WTC11 (cell line): ENCODE results near the gene POLR2L. TPM values are rescaled to one million over a fixed set of nuclear protein-coding genes. Genes with fewer than 3 reads are reported as not detected.
A peak's percentile ranks its signal among the peaks of the same experiment; 100 is the strongest.

Experiments
- ATAC-seq: fragments of 200-7000 bp; cut with Tn5 transposase; 2 replicates; pipeline ENCODE4 v1.10.0; 2021; ENCODE audit warnings: mild to moderate bottlenecking, moderate library complexity
- CTCF ChIA-PET: fragments of 300-600 bp; sonication (Branson Sonifier 250); formaldehyde crosslinking; loops from one replicate; lab custom pipeline; 2021; ENCODE audit warnings: antibody characterized with exemption; lab: Charles Lee
- POLR2A ChIA-PET: fragments of 350-600 bp; sonication (Branson Sonifier 250); formaldehyde crosslinking; loops from one replicate; lab custom pipeline; 2021; ENCODE audit warnings: antibody characterized with exemption; lab: Charles Lee
- DNase-seq: peaks from one replicate; pipeline ENCODE4 v3.0.0; 2021; ENCODE audit warnings: low spot score
- H3K27ac Mint-ChIP-seq: 2 replicates; pipeline ENCODE4 v1.8.0; 2021; ENCODE audit warnings: mixed read lengths
- H3K27me3 Mint-ChIP-seq: 2 replicates; pipeline ENCODE4 v1.8.0; 2021; ENCODE audit warnings: low read depth, mild to moderate bottlenecking, moderate library complexity, mixed read lengths
- H3K36me3 Mint-ChIP-seq: 2 replicates; pipeline ENCODE4 v1.8.0; 2021; ENCODE audit warnings: mixed read lengths
- H3K4me1 Mint-ChIP-seq: 2 replicates; pipeline ENCODE4 v1.8.0; 2022; ENCODE audit warnings: mixed read lengths
- H3K4me3 Mint-ChIP-seq: 2 replicates; pipeline ENCODE4 v1.8.0; 2021; ENCODE audit warnings: mild to moderate bottlenecking, moderate library complexity, mixed read lengths
- H3K9me3 Mint-ChIP-seq: 2 replicates; pipeline ENCODE4 v1.8.0; 2021; ENCODE audit warnings: mixed read lengths
- MYBL2 ChIP-seq: sonication (generic); formaldehyde crosslinking; IDR thresholded peaks from 2 replicates; pipeline ENCODE4 v1.8.1; 2023; ENCODE audit warnings: mild to moderate bottlenecking, moderate library complexity, missing genetic modification reagents
- OVOL2 ChIP-seq: fragments of 250-450 bp; sonication (Bioruptor Pico); IDR thresholded peaks from 2 replicates; pipeline ENCODE4 v1.9.0; 2021; ENCODE audit warnings: mild to moderate bottlenecking, borderline replicate concordance
- RELA ChIP-seq: sonication (generic); formaldehyde crosslinking; IDR thresholded peaks from 2 replicates; pipeline ENCODE4 v1.8.1; 2022; ENCODE audit warnings: missing genetic modification reagents, mild to moderate bottlenecking, borderline replicate concordance
- SOX15 ChIP-seq: fragments of 250-450 bp; sonication (Bioruptor Pico); IDR thresholded peaks from 2 replicates; pipeline ENCODE4 v1.9.0; 2021; ENCODE audit warnings: mild to moderate bottlenecking
- TEAD1 ChIP-seq: sonication (generic); formaldehyde crosslinking; IDR thresholded peaks from 2 replicates; pipeline ENCODE4 v1.8.0; 2022; ENCODE audit warnings: mild to moderate bottlenecking, missing genetic modification reagents
- total RNA-seq: library from RNA; stranded (reverse); gene quantifications from 3 replicates; pipeline ENCODE4 v1.2.3, GENCODE V29; 2021
- TF ChIP-seq, protein P1 (sequence below): sonication (generic); formaldehyde crosslinking; IDR thresholded peaks from 2 replicates; pipeline ENCODE4 v1.8.0; 2022; ENCODE audit warnings: mild to moderate bottlenecking, missing genetic modification reagents
- TF ChIP-seq, protein P2 (sequence below): sonication (generic); formaldehyde crosslinking; IDR thresholded peaks from 2 replicates; pipeline ENCODE4 v1.8.1; 2022; ENCODE audit warnings: mild to moderate bottlenecking, moderate library complexity, missing genetic modification reagents
- TF ChIP-seq, protein P3 (sequence below): sonication (generic); formaldehyde crosslinking; IDR thresholded peaks from 2 replicates; pipeline ENCODE4 v1.8.1; 2023; ENCODE audit warnings: mild to moderate bottlenecking, missing genetic modification reagents, moderate library complexity
- TF ChIP-seq, protein P4 (sequence below): sonication (generic); formaldehyde crosslinking; IDR thresholded peaks from 2 replicates; pipeline ENCODE4 v1.8.1; 2022; ENCODE audit warnings: low read depth, missing genetic modification reagents, borderline replicate concordance
- TF ChIP-seq, protein P5 (sequence below): sonication (generic); formaldehyde crosslinking; IDR thresholded peaks from 2 replicates; pipeline ENCODE4 v1.8.1; 2023; ENCODE audit warnings: mild to moderate bottlenecking, moderate library complexity, missing genetic modification reagents
- TF ChIP-seq, protein P6 (sequence below): fragments of 250-450 bp; sonication (Bioruptor Pico); IDR thresholded peaks from 2 replicates; pipeline ENCODE4 v1.9.0; 2021; ENCODE audit warnings: mild to moderate bottlenecking
- TF ChIP-seq, protein P7 (sequence below): sonication (generic); formaldehyde crosslinking; IDR thresholded peaks from 2 replicates; pipeline ENCODE4 v1.8.0; 2023; ENCODE audit warnings: mild to moderate bottlenecking, missing genetic modification reagents
- TF ChIP-seq, protein P8 (sequence below): sonication (generic); formaldehyde crosslinking; IDR thresholded peaks from 2 replicates; pipeline ENCODE4 v1.8.1; 2023; ENCODE audit warnings: mild to moderate bottlenecking, missing genetic modification reagents
- TF ChIP-seq, protein P9 (sequence below): sonication (generic); formaldehyde crosslinking; IDR thresholded peaks from 2 replicates; pipeline ENCODE4 v1.8.0; 2022; ENCODE audit warnings: mild to moderate bottlenecking, missing genetic modification reagents
- TF ChIP-seq, protein P10 (sequence below): sonication (generic); formaldehyde crosslinking; IDR thresholded peaks from 2 replicates; pipeline ENCODE4 v1.8.0; 2022; ENCODE audit warnings: mild to moderate bottlenecking, missing genetic modification reagents
- TF ChIP-seq, protein P11 (sequence below): sonication (generic); formaldehyde crosslinking; IDR thresholded peaks from 2 replicates; pipeline ENCODE4 v1.8.1; 2022; ENCODE audit warnings: low read depth, mild to moderate bottlenecking, moderate library complexity, missing genetic modification reagents, borderline replicate concordance
- TF ChIP-seq, protein P12 (sequence below): sonication (generic); formaldehyde crosslinking; IDR thresholded peaks from 2 replicates; pipeline ENCODE4 v1.8.0; 2023; ENCODE audit warnings: missing genetic modification reagents

The POLR2L gene
- total RNA-seq, 1 experiment from 2014 or later: 152 TPM

DNA sequence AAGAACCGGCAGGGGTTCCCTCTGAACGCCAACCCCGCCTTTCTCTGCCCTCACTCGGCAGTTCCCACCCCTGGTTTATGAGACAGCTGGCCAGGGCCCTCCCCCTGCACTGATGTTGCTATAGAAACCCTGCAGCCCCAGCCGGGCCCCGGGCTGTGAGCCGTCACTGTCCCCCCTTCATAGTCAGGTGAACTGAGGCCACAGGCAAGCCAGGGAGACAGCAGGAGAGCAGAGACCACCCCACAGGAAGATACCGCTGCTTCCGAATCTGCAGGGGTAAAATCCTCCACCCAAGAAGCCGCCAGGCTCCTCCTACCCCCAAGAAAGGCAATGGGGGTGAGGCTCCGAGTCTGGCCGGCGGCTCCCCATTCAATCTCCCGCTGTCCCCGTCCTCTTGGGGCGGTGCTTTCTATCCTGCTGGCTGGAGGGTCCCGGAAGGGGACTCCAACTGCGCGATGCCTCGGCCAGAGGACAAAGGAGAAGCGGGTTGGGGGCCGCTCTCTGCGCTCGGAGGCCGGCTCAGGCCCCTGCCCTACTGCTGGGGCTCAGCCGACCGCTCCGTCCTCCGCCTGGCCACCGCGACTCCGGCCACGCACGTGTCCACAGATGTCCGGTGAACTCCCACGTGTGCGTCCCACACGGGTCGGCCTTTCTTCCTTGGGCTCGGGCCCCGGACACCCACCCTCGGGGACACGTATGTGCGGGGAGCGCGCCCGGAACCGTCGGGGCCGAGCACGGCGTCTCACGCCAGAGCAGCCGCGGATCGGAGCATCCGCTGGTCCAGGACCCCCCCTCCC lies 44.8 kb downstream of the POLR2L start (continued):
- TF ChIP-seq, protein P1, sequence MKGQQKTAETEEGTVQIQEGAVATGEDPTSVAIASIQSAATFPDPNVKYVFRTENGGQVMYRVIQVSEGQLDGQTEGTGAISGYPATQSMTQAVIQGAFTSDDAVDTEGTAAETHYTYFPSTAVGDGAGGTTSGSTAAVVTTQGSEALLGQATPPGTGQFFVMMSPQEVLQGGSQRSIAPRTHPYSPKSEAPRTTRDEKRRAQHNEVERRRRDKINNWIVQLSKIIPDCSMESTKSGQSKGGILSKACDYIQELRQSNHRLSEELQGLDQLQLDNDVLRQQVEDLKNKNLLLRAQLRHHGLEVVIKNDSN: no peak
- TF ChIP-seq, protein P2, sequence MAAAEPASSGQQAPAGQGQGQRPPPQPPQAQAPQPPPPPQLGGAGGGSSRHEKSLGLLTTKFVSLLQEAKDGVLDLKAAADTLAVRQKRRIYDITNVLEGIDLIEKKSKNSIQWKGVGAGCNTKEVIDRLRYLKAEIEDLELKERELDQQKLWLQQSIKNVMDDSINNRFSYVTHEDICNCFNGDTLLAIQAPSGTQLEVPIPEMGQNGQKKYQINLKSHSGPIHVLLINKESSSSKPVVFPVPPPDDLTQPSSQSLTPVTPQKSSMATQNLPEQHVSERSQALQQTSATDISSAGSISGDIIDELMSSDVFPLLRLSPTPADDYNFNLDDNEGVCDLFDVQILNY: 0 out of 2 replicates have a peak, but pooled peaks have one; percentile 21
- no peak for TF ChIP-seq TEAD1 (CRISPR knock-in tag)
- TF ChIP-seq MYBL2 (CRISPR knock-in tag): 0 out of 2 replicates have a peak, but pooled peaks have one; percentile 83
- TF ChIP-seq, protein P3, sequence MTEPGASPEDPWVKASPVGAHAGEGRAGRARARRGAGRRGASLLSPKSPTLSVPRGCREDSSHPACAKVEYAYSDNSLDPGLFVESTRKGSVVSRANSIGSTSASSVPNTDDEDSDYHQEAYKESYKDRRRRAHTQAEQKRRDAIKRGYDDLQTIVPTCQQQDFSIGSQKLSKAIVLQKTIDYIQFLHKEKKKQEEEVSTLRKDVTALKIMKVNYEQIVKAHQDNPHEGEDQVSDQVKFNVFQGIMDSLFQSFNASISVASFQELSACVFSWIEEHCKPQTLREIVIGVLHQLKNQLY: no peak
- TF ChIP-seq, protein P4, sequence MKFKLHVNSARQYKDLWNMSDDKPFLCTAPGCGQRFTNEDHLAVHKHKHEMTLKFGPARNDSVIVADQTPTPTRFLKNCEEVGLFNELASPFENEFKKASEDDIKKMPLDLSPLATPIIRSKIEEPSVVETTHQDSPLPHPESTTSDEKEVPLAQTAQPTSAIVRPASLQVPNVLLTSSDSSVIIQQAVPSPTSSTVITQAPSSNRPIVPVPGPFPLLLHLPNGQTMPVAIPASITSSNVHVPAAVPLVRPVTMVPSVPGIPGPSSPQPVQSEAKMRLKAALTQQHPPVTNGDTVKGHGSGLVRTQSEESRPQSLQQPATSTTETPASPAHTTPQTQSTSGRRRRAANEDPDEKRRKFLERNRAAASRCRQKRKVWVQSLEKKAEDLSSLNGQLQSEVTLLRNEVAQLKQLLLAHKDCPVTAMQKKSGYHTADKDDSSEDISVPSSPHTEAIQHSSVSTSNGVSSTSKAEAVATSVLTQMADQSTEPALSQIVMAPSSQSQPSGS: no peak
- TF ChIP-seq, protein P5, sequence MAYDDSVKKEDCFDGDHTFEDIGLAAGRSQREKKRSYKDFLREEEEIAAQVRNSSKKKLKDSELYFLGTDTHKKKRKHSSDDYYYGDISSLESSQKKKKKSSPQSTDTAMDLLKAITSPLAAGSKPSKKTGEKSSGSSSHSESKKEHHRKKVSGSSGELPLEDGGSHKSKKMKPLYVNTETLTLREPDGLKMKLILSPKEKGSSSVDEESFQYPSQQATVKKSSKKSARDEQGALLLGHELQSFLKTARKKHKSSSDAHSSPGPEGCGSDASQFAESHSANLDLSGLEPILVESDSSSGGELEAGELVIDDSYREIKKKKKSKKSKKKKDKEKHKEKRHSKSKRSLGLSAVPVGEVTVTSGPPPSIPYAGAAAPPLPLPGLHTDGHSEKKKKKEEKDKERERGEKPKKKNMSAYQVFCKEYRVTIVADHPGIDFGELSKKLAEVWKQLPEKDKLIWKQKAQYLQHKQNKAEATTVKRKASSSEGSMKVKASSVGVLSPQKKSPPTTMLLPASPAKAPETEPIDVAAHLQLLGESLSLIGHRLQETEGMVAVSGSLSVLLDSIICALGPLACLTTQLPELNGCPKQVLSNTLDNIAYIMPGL (CRISPR knock-in tag): no peak
- no peak for TF ChIP-seq OVOL2
- no peak for TF ChIP-seq SOX15 (CRISPR knock-in tag)

DNA sequence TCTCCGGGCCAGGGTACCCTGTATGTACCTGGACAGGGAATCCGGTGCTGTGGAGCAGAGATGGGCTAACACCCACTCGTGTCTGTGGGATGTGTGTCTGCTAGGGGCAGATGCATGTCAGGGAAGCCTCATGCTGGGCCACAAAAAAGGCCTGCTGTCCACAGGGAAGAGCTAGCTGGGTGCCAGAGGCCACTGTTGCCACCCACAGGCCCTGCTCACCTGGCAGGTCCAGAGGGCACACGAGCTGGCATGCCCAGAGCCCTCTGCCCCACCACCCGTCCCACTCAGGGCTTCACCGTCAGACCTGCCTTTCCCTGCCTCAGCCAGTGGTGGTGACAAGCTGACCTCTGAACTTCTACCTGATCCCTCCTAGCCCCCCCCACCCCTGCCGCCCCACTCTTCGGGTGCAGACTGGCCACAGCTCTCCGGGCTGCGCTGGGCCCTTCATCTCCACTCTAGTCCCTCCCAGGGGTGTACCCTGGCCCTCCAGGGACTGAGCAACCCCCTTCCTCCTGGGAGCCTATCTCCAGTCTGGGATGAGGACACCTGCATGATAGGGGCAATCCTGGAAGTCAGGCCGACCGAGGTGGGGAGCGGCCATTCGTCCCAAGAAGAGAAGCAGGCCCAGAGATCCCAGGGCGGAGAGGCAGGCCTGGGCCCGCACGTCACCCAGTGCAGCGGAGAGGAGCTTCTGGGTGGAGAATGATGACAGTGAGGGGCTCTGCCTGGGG lies 45.6 kb downstream of the POLR2L start:
- 0 out of 2 replicates have a peak overlapping the region, but pooled peaks have one; percentile 45 for H3K27ac Mint-ChIP-seq
- DNase-seq: no peak
- no peak for TF ChIP-seq RELA (CRISPR knock-in tag)
- TF ChIP-seq, protein P6, sequence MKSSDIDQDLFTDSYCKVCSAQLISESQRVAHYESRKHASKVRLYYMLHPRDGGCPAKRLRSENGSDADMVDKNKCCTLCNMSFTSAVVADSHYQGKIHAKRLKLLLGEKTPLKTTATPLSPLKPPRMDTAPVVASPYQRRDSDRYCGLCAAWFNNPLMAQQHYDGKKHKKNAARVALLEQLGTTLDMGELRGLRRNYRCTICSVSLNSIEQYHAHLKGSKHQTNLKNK (CRISPR knock-in tag): no peak
- TF ChIP-seq, protein P7, sequence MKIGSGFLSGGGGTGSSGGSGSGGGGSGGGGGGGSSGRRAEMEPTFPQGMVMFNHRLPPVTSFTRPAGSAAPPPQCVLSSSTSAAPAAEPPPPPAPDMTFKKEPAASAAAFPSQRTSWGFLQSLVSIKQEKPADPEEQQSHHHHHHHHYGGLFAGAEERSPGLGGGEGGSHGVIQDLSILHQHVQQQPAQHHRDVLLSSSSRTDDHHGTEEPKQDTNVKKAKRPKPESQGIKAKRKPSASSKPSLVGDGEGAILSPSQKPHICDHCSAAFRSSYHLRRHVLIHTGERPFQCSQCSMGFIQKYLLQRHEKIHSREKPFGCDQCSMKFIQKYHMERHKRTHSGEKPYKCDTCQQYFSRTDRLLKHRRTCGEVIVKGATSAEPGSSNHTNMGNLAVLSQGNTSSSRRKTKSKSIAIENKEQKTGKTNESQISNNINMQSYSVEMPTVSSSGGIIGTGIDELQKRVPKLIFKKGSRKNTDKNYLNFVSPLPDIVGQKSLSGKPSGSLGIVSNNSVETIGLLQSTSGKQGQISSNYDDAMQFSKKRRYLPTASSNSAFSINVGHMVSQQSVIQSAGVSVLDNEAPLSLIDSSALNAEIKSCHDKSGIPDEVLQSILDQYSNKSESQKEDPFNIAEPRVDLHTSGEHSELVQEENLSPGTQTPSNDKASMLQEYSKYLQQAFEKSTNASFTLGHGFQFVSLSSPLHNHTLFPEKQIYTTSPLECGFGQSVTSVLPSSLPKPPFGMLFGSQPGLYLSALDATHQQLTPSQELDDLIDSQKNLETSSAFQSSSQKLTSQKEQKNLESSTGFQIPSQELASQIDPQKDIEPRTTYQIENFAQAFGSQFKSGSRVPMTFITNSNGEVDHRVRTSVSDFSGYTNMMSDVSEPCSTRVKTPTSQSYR (CRISPR knock-in tag): no peak
- TF ChIP-seq, protein P8, sequence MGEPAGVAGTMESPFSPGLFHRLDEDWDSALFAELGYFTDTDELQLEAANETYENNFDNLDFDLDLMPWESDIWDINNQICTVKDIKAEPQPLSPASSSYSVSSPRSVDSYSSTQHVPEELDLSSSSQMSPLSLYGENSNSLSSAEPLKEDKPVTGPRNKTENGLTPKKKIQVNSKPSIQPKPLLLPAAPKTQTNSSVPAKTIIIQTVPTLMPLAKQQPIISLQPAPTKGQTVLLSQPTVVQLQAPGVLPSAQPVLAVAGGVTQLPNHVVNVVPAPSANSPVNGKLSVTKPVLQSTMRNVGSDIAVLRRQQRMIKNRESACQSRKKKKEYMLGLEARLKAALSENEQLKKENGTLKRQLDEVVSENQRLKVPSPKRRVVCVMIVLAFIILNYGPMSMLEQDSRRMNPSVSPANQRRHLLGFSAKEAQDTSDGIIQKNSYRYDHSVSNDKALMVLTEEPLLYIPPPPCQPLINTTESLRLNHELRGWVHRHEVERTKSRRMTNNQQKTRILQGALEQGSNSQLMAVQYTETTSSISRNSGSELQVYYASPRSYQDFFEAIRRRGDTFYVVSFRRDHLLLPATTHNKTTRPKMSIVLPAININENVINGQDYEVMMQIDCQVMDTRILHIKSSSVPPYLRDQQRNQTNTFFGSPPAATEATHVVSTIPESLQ (CRISPR knock-in tag): no peak
- TF ChIP-seq, protein P9, sequence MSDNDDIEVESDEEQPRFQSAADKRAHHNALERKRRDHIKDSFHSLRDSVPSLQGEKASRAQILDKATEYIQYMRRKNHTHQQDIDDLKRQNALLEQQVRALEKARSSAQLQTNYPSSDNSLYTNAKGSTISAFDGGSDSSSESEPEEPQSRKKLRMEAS (CRISPR knock-in tag): no peak
- TF ChIP-seq, protein P10, sequence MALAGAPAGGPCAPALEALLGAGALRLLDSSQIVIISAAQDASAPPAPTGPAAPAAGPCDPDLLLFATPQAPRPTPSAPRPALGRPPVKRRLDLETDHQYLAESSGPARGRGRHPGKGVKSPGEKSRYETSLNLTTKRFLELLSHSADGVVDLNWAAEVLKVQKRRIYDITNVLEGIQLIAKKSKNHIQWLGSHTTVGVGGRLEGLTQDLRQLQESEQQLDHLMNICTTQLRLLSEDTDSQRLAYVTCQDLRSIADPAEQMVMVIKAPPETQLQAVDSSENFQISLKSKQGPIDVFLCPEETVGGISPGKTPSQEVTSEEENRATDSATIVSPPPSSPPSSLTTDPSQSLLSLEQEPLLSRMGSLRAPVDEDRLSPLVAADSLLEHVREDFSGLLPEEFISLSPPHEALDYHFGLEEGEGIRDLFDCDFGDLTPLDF: no peak
- TF ChIP-seq, protein P11, sequence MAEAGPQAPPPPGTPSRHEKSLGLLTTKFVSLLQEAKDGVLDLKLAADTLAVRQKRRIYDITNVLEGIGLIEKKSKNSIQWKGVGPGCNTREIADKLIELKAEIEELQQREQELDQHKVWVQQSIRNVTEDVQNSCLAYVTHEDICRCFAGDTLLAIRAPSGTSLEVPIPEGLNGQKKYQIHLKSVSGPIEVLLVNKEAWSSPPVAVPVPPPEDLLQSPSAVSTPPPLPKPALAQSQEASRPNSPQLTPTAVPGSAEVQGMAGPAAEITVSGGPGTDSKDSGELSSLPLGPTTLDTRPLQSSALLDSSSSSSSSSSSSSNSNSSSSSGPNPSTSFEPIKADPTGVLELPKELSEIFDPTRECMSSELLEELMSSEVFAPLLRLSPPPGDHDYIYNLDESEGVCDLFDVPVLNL (CRISPR knock-in tag): no peak
- TF ChIP-seq, protein P12, sequence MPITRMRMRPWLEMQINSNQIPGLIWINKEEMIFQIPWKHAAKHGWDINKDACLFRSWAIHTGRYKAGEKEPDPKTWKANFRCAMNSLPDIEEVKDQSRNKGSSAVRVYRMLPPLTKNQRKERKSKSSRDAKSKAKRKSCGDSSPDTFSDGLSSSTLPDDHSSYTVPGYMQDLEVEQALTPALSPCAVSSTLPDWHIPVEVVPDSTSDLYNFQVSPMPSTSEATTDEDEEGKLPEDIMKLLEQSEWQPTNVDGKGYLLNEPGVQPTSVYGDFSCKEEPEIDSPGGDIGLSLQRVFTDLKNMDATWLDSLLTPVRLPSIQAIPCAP (CRISPR knock-in tag): no peak

More for the DNA sequence above, 45.6 kb downstream of the POLR2L start:
- no peaks in the 10 kb centered on the region for H3K36me3 Mint-ChIP-seq
- no peaks in the 10 kb centered on the region for H3K9me3 Mint-ChIP-seq
- H3K27me3 Mint-ChIP-seq: no peaks in the 10 kb centered on the region
- ATAC-seq: no peak
- ChIA-PET POLR2A (interaction anchor here (1.3 to 1.7 kb wide), 3 partner anchors 13 to 20 kb away, joined by 3 to 8 read pairs (median 4); partner anchors contain the start of genes GATD1 and RPLP2), CTCF (interaction anchor here (1.1 to 2.1 kb wide), 2 partner anchors 13 to 70 kb away, joined by 3 to 13 read pairs; no protein-coding TSS in a partner anchor)
- peak overlapping the region; percentile 76 for H3K4me3 Mint-ChIP-seq
- H3K4me1 Mint-ChIP-seq: peaks cover 13% of the 10 kb centered on the region
